Keratinocyte (primary cell): ENCODE results near the gene ELL. TPM values are rescaled to one million over a fixed set of nuclear protein-coding genes. Genes with fewer than 3 reads are reported as not detected.
A peak's percentile ranks its signal among the peaks of the same experiment; 100 is the strongest.

Experiments used
- DNase-seq: peaks from one replicate; pipeline ENCODE4 v3.0.0-alpha.2; 2011; ENCODE audit warnings: low read depth, missing footprints, low spot score
- FAIRE-seq: peaks from 2 replicates; lab custom pipeline; 2011; peaks lifted over from hg19 to GRCh38; lab: Jason Lieb, UNC
- H2AFZ ChIP-seq: 2 replicates; pipeline ENCODE4 v1.6.0; 2012; ENCODE audit warnings: low read length, control low read depth, inconsistent platforms; ENCODE audit not compliant: control insufficient read depth
- H3K27ac ChIP-seq: 2 replicates; pipeline ENCODE4 v1.5.1; 2011; ENCODE audit warnings: low read length; ENCODE audit not compliant: control insufficient read depth, insufficient read depth
- H3K27me3 ChIP-seq: 3 replicates; pipeline ENCODE4 v1.6.0; 2011; ENCODE audit warnings: low read length; ENCODE audit not compliant: control insufficient read depth, insufficient read depth; ENCODE audit errors: extremely low read depth
- H3K36me3 ChIP-seq, 2 experiments: 2 replicates in 1 of 2; 3 replicates in 1 of 2; pipeline ENCODE4 v1.5.1; 2011; ENCODE audit warnings: low read length in 2 of 2, mild to moderate bottlenecking in 1 of 2; ENCODE audit not compliant: control insufficient read depth in 2 of 2, insufficient read depth in 2 of 2; ENCODE audit errors: extremely low read depth in 1 of 2
- H3K4me1 ChIP-seq: 3 replicates; pipeline ENCODE4 v1.5.1; 2011; ENCODE audit warnings: low read length; ENCODE audit not compliant: control insufficient read depth, insufficient read depth; ENCODE audit errors: extremely low read depth
- H3K4me2 ChIP-seq: 3 replicates; pipeline ENCODE4 v1.6.0; 2011; ENCODE audit warnings: low read depth, low read length; ENCODE audit not compliant: control insufficient read depth, insufficient read depth; ENCODE audit errors: extremely low read depth
- H3K4me3 ChIP-seq, 3 experiments: fragments of 200-600 bp in 1 of 3; sonication (generic) in 1 of 3; 2 replicates in 2 of 3; 3 replicates in 1 of 3; pipeline ENCODE4 v1.5.1; 2011 to 2016; ENCODE audit warnings: low read length in 3 of 3, mild to moderate bottlenecking in 3 of 3, control low read depth in 2 of 3, inconsistent platforms in 1 of 3, low read depth in 1 of 3, mixed read lengths in 1 of 3, mixed run types in 1 of 3, moderate library complexity in 1 of 3; ENCODE audit not compliant: control insufficient read depth in 2 of 3, insufficient read depth in 2 of 3; ENCODE audit errors: extremely low read depth in 1 of 3
- H3K79me2 ChIP-seq: 2 replicates; pipeline ENCODE4 v1.6.0; 2012; ENCODE audit warnings: low read length; ENCODE audit not compliant: control insufficient read depth, insufficient read depth
- H3K9ac ChIP-seq: 3 replicates; pipeline ENCODE4 v1.6.0; 2011; ENCODE audit warnings: low read length; ENCODE audit not compliant: control insufficient read depth, insufficient read depth; ENCODE audit errors: extremely low read depth
- H3K9me1 ChIP-seq: 3 replicates; pipeline ENCODE4 v1.6.0; 2011; ENCODE audit warnings: low read length; ENCODE audit not compliant: control insufficient read depth, insufficient read depth; ENCODE audit errors: extremely low read depth
- H3K9me3 ChIP-seq: 2 replicates; pipeline ENCODE4 v1.5.1; 2012; ENCODE audit warnings: low read depth, low read length; ENCODE audit not compliant: control insufficient read depth
- H4K20me1 ChIP-seq: 3 replicates; pipeline ENCODE4 v1.6.0; 2011; ENCODE audit warnings: low read length; ENCODE audit not compliant: control insufficient read depth, insufficient read depth; ENCODE audit errors: extremely low read depth
- EZH2 ChIP-seq: IDR thresholded peaks from one replicate; pipeline ENCODE4 v1.6.1; 2012; ENCODE audit warnings: inconsistent platforms, mild to moderate bottlenecking, low read length, moderate library complexity
- dilution Hi-C: fragments of 300-500 bp; cut with MboI; formaldehyde crosslinking; loops from one replicate; pipeline ENCODE4 v1.7.0; 2020; ENCODE audit warnings: low sequenced_read_pairs; ENCODE audit not compliant: extremely low pct_ligation_motif_present
- polyA plus RNA-seq, 5 experiments: library from polyadenylated mRNA; depleted of rRNA in 3 of 5; stranded (reverse) in 3 of 5; stranded (forward) in 1 of 5; unstranded in 1 of 5; fragments of >200 nt; gene quantifications; 1 replicate in 1 of 5; 2 replicates in 3 of 5; 3 replicates in 1 of 5; pipeline versions ENCODE4 v1.2.1 to v1.2.3, GENCODE V29; 2011 to 2012; ENCODE audit warnings: missing spikeins in 2 of 5, low read depth in 1 of 5, low replicate concordance in 1 of 5
- TF ChIP-seq, protein P1 (sequence below), 3 experiments: IDR thresholded peaks in 1 of 3; conservative IDR thresholded peaks in 1 of 3; optimal IDR thresholded peaks in 1 of 3; 2 replicates in 2 of 3; 3 replicates in 1 of 3; pipeline versions ENCODE3 to v1.5.1; 2011; ENCODE audit warnings: low read length in 3 of 3, mild to moderate bottlenecking in 3 of 3, moderate library complexity in 2 of 3, control low read depth in 1 of 3, inconsistent platforms in 1 of 3; ENCODE audit not compliant: insufficient read depth in 2 of 3; ENCODE audit errors: extremely low read depth in 1 of 3

The ELL gene
- polyA plus RNA-seq, 1 donor (not counting 4 experiments of a cell fraction or from before 2014, with no cell fraction given) = 4.4 TPM

DNA sequence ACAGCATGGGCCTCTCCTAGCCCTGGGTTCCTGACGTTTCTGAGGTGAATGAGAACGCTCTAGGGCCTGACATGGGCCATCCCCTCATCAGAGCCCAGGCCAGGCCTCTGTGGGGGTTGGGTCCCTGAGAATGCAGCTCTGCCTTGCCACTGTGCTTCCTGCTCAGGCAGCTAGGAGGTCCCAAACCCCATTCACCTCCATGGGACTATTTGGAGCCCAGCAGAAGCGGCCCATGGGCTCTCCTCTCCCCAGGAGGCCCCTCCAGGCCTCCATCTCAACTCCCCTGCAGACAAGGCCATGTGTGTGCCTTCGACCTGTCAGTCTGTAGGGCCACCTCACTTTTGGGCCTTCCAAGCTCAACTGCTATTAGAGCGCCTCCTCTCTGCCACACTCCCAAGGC lies 36.9 kb downstream of the ELL start:
- DNase-seq = no peak
- Histone ChIP-seq H3K4me3 (no peak overlapping the region), H3K36me3 (peaks cover 0 to 2% of the 10 kb centered on the region in 2 experiments), H3K9me3 (no peaks in the 10 kb centered on the region), H2AFZ (no peak overlapping the region), H3K9me1 (peaks cover 14% of the 10 kb centered on the region), H4K20me1 (peaks cover 36% of the 10 kb centered on the region), H3K79me2 (peaks cover 97% of the 10 kb centered on the region), H3K4me1 (peaks cover 30% of the 10 kb centered on the region), H3K27ac (no peak overlapping the region), H3K27me3 (no peaks in the 10 kb centered on the region), H3K4me2 (no peak overlapping the region), H3K9ac (no peak overlapping the region)
- dilution Hi-C loops = no loop called here
- no peak for FAIRE-seq
- TF ChIP-seq EZH2 = no peak
- TF ChIP-seq, protein P1, sequence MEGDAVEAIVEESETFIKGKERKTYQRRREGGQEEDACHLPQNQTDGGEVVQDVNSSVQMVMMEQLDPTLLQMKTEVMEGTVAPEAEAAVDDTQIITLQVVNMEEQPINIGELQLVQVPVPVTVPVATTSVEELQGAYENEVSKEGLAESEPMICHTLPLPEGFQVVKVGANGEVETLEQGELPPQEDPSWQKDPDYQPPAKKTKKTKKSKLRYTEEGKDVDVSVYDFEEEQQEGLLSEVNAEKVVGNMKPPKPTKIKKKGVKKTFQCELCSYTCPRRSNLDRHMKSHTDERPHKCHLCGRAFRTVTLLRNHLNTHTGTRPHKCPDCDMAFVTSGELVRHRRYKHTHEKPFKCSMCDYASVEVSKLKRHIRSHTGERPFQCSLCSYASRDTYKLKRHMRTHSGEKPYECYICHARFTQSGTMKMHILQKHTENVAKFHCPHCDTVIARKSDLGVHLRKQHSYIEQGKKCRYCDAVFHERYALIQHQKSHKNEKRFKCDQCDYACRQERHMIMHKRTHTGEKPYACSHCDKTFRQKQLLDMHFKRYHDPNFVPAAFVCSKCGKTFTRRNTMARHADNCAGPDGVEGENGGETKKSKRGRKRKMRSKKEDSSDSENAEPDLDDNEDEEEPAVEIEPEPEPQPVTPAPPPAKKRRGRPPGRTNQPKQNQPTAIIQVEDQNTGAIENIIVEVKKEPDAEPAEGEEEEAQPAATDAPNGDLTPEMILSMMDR (optimal IDR thresholded peaks at IDR 0.05 in 1 of 3, IDR thresholded peaks at IDR 0.05 in 1 of 3, conservative IDR thresholded peaks at IDR 0.05 in 1 of 3; ENCODE audit: extremely low read depth in 1 of 3, insufficient read depth in 2 of 3, low read length in 3 of 3) = no peak

DNA sequence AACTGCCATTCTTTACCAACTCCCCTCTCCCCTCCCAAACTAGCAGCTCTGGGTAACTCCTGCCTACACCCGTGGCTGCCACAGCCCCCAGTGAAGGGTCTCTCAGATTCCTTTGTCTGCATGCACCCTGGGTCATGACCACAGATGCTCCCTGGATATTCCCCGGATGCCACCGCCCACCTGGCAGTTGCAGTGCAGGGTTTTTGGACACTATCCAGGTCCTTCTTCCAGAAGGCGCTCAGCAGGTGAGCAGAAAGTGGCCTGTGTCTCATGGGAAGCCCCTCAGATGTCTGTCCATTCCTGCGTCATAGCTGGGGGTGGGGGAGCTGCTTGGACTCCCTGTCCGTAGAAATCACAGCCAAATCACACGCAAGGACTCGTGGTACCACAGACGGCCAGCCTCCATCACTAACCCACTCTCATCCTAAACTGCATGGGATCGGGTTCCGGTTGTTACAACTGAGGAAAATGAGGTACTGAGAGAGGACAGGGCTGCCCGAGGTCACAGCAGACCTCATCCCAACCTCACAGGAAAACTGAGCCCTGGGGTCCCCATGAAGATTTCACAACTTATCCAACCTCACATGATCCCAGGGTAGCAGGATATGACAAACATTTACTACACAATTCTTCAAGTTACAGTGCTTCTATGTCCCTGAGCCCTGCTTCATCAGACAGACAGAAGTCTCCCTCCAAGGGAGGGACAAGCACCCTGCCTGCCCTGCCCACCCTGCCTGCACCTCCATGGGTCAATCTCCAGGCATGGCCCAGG lies 38.6 kb downstream of the ELL start:
- Histone ChIP-seq H3K27ac (no peak overlapping the region), H3K27me3 (no peaks in the 10 kb centered on the region), H3K36me3 (no peaks in the 10 kb centered on the region), H3K4me3 (no peak overlapping the region), H3K4me2 (no peak overlapping the region), H3K4me1 (peaks cover 40% of the 10 kb centered on the region), H3K9me1 (peaks cover 12% of the 10 kb centered on the region), H2AFZ (no peak overlapping the region), H3K9ac (no peak overlapping the region), H3K9me3 (no peaks in the 10 kb centered on the region), H3K79me2 (peaks cover 93% of the 10 kb centered on the region), H4K20me1 (peaks cover 24% of the 10 kb centered on the region)
- DNase-seq (no peak), FAIRE-seq (peak; percentile 5)
- dilution Hi-C loops = no loop called here
- no peak for TF ChIP-seq EZH2
- TF ChIP-seq, protein P1 (optimal IDR thresholded peaks at IDR 0.05 in 1 of 3, IDR thresholded peaks at IDR 0.05 in 1 of 3, conservative IDR thresholded peaks at IDR 0.05 in 1 of 3; ENCODE audit: extremely low read depth in 1 of 3, insufficient read depth in 2 of 3, low read length in 3 of 3) = no peak
